GM13976 (cell line): Measurements from ENCODE around the gene AVEN.

ENCODE experiments used
- DNase-seq: peaks from one replicate; pipeline ENCODE4 v3.0.0; 2012; ENCODE audit warnings: low spot score
- in situ Hi-C: fragments of 300-500 bp; cut with MboI; formaldehyde crosslinking; loops from one replicate; pipeline ENCODE4 v1.12.0; 2022; ENCODE audit warnings: low sequenced_read_pairs, mixed read lengths, inconsistent platforms; ENCODE audit not compliant: unreplicated experiment
- TF ChIP-seq, protein P1 (sequence below): IDR thresholded peaks from 2 replicates; pipeline ENCODE4 v1.5.1; 2012; ENCODE audit warnings: borderline replicate concordance, mild to moderate bottlenecking; ENCODE audit not compliant: insufficient read depth; ENCODE audit errors: extremely low read depth, missing control alignments, control extremely low read depth

AVEN gene

DNA sequence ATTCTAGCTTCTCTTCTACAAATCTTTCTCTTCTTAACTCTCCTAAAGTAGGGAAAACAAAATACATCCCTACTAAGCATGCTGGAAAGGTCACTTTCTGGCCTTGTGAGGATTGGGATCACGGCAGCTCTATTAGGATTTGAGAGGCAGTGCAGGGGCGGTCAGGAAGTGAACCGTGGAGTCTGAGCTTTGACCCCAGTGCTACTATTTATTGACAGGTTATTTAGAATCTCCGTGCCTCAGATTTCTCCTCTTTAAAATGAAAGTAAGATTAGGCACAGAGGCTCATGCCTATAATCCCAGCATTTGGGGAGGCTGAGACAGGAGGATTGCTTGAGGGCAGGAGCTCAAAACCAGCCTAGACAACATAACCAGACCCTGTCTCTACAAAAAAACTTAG lies 112.7 kb downstream of the AVEN start:
- TF ChIP-seq, protein P1, sequence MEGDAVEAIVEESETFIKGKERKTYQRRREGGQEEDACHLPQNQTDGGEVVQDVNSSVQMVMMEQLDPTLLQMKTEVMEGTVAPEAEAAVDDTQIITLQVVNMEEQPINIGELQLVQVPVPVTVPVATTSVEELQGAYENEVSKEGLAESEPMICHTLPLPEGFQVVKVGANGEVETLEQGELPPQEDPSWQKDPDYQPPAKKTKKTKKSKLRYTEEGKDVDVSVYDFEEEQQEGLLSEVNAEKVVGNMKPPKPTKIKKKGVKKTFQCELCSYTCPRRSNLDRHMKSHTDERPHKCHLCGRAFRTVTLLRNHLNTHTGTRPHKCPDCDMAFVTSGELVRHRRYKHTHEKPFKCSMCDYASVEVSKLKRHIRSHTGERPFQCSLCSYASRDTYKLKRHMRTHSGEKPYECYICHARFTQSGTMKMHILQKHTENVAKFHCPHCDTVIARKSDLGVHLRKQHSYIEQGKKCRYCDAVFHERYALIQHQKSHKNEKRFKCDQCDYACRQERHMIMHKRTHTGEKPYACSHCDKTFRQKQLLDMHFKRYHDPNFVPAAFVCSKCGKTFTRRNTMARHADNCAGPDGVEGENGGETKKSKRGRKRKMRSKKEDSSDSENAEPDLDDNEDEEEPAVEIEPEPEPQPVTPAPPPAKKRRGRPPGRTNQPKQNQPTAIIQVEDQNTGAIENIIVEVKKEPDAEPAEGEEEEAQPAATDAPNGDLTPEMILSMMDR: no peak
- DNase-seq: no peak
- in situ Hi-C loops: no loop called here

DNA sequence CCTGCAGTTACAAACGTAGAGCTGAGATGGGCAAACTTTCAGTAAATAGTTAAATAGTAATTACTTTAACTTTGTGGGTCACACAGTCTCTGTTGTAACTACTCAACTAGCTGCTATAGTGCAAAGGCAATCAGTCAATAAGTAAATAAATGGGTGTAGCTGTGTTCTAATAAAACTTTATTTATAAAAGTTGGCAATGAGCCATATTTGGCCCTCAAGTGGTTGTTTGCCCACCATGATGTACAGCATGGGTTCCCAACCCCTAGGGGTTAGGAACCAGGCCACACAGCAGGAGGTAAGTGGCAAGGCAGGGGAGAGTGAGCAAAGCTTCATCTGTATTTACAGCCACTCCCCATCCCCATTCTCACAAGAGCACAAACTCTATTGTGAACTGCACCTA lies 115.6 kb downstream of the AVEN start:
- in situ Hi-C loops: no loop called here

DNA sequence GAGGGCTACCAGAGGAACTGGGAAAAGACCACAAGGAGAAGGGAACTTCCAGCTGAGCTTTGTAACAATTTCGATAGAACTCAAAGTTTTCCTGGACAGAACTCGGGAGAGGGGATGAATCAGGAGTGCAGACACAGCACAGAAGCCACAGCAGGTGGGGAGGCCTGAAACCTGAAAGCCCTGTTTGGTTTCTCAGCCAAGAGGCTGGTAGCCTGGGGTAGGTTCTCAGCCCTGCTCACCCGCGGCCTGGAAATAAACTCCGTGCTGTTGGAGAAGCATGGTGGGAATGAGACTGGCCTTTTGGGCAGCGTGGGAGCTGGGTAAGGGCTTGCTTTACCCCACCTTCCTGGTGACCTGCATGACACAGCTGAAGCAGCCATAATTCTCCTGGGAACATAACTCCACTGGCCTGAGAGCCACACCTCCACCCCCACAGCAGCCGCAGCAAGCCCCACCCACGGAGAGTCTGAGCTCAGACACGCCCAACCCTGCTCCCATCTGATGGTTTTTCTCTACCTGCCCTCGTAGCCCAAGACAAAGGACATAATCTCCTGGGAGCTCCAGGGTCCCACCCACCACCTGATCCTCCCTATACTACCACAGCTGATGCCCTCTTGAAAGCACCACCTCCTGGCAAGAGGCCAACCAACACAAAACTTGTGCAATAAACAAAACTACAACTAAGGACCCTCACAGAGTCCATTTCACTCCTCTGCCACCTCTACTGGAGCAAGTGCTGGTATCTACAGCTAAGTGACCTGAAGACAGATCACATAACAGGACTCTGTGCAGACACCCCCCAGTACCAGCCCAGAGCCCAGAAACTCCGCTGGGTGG lies 123.2 kb downstream of the AVEN start:
- DNase-seq: no peak
- TF ChIP-seq, protein P1: no peak
- in situ Hi-C loops: no loop called here

More for the DNA sequence above, 115.6 kb downstream of the AVEN start:
- TF ChIP-seq, protein P1: no peak
- no peak for DNase-seq

DNA sequence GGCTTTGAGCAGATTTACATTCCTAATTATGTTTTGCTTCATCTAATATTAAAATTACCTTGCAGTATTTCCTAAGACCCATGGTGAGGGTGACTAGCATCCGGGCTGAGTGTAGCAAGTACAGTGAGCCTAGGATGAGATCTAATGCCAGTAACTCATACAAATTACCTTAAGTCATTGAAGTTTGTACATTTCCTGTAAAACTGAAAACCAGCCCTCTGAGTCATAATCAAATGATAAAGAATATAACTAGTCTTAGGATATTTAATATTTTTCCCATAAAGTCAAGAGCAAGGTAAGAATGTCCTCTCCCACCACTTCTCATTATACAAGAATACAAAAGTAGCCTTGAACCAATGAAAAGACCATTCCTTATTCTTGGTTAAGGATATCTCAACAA lies 125.5 kb downstream of the AVEN start:
- DNase-seq: no peak
- in situ Hi-C loops: no loop called here
- TF ChIP-seq, protein P1: no peak

DNA sequence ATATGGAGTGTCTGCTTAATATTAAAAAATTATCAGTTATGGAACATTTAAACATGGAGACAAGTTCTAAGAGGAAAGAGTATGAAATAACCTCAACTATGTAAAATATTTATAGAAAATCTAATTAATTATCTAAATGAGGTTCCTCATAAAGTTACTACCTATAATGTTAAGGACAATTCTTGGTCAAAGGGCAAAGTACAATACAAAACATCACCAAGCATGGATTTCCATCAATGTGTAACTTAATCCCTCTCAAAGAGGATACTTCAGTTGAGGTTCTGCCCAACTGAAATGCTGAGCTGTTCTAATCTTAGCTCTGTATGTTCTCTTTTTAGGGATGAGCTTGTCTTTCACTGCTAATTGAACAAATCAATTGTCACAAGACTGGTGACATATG lies 126.7 kb downstream of the AVEN start:
- in situ Hi-C loops: no loop called here
- no peak for DNase-seq
- TF ChIP-seq, protein P1: no peak

DNA sequence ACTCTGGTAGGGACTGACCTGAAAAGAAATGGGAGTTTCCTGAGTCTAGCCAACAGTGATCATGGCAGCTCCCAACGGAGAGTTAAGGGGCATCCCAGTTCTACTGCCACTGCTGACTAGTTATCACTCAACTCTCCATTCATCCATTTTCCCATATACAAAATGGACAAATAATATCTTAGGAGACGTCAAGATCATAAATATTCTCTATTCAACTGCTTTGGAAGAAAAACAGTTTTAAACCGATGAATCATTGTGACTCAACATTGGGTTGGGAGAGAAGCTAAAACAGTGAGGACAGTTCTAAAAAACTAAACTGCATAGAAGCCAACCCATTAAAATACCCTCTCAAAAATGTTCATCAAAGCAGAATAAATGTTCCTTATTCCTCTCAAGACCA lies 128.3 kb downstream of the AVEN start:
- in situ Hi-C loops: no loop called here
- no peak for DNase-seq
- TF ChIP-seq, protein P1: no peak

DNA sequence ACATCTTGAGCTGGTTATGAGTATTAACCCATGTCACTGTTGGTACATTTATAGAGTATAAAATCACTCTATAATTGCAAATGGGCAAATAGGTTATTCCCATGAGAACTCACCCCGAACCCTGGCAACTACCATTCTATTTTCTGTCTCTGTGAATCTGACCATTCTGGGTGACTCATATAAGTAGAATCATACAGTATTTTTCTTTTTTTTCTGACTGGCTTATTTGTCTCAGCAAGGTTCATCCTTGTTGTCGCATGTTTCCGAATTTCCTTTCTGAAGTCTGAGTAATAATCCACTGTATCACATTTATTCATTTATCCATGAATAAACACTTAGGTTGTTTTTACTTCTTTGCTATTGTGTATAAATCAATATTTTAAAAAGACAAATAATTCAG lies 130.6 kb downstream of the AVEN start:
- TF ChIP-seq, protein P1: no peak
- in situ Hi-C loops: no loop called here
- no peak for DNase-seq
